Stimulated activated CD4-positive, alpha-beta T cell treated with anti-CD3 and anti-CD28 coated beads, Interleukin-1b, Interleukin-23, amount 100 ng/mL, for 1 hour (primary cell): ENCODE data around the gene ASPSCR1.

Source experiments
- DNase-seq, 2 donors: peaks; one replicate each; pipeline ENCODE4 v3.0.0-alpha.2; 2020; ENCODE audit warnings: low read depth in 2 of 2

Gene ASPSCR1, protein sequence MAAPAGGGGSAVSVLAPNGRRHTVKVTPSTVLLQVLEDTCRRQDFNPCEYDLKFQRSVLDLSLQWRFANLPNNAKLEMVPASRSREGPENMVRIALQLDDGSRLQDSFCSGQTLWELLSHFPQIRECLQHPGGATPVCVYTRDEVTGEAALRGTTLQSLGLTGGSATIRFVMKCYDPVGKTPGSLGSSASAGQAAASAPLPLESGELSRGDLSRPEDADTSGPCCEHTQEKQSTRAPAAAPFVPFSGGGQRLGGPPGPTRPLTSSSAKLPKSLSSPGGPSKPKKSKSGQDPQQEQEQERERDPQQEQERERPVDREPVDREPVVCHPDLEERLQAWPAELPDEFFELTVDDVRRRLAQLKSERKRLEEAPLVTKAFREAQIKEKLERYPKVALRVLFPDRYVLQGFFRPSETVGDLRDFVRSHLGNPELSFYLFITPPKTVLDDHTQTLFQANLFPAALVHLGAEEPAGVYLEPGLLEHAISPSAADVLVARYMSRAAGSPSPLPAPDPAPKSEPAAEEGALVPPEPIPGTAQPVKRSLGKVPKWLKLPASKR

GRCh38 chr17:81977211-81977808 lies at the start of gene ASPSCR1:
TSS of gene ASPSCR1 (plus strand) at chr17:81977629. CDS start at chr17:81977647, 18 bp downstream.
- peak; percentile 81 to 90 for DNase-seq

GRCh38 chr17:81927653-81928543 lies 49.5 kb upstream of the ASPSCR1 start, which contains the start of gene MAFG:
TSS of gene MAFG (minus strand) at chr17:81927735. CDS start at chr17:81923185, 4,550 bp downstream.
- peak; percentile 75 for DNase-seq

DNA sequence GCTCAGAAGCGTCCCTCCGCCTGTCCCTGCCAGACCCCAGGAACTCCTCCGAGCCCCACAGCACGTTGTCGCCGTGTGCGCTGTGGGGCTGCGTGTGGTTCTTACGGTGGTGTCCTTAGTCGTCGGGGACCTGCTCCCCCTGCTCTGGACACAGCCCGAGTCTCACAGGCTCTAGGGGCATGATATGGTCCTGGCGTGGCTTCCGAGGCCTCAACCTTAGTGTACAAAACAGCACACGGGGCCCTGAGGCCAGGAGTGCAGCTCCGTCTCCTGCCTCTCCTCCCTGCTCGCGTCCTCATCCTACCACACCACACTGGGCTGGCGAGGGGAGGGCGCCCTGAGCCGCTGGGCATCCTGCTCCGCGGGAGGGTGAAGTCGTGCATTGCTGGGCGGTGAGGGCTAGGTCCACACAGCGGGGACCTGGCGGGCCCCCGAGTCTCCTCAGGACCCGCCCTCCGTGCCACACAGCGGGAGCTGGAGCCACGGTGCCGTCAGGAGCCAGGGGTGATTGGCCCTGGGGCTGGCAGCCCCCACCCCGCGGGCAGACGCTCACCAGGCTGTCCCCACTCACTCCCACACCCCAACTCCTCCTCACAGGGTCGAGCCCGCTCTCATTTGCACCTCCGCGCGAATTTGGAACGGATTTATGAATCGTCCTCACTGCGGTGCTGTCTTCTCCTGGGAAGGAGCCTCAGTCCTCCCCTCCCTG lies 48.7 kb upstream of the ASPSCR1 start:
- DNase-seq, result no peak

DNA sequence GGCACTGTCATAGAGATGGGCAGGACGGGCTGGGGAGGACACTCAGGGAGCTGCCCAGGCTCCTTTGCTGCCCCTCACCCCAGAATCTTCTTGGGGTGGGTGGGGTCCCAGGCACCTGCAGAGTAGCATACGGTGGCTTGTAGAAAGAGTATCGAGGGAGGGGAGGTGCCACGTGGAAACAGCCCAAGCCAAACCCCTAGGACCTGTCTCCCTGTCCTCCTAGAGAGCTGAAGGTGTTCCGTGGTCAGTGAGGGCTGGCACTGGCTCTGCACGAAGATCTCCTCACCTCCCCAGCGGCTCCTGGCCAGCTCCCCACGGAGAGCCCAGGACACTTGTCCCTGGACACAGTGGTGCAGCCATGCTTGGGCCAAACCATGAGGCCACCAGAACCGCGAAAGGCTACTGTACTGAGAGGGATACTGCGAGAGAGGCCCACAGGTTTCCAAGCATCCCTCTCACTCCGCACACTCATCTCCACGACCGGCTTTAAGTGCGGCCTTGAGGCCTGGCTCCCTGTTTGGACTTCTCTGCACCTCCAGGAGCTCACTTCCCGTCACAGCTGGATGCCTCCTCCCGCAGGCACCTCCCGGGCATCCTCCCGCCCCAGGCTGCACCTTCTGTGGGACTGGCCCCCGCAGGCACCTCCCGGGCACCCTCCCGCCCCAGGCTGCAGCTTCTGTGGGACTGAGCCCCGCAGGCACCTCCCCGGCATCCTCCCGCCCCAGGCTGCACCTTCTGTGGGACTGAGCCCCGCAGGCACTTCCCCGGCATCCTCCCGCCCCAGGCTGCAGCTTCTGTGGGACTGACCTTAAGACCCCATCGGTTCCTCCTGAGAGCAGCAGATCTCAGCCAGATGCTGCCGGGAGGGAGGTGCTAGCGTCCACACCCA lies 47.9 kb upstream of the ASPSCR1 start:
- DNase-seq, result no peak

GRCh38 chr17:81930142-81931125 lies 47.0 kb upstream of the ASPSCR1 start:
- DNase-seq, result no peak

GRCh38 chr17:81931189-81931556 lies 46.3 kb upstream of the ASPSCR1 start:
- no peak for DNase-seq

DNA sequence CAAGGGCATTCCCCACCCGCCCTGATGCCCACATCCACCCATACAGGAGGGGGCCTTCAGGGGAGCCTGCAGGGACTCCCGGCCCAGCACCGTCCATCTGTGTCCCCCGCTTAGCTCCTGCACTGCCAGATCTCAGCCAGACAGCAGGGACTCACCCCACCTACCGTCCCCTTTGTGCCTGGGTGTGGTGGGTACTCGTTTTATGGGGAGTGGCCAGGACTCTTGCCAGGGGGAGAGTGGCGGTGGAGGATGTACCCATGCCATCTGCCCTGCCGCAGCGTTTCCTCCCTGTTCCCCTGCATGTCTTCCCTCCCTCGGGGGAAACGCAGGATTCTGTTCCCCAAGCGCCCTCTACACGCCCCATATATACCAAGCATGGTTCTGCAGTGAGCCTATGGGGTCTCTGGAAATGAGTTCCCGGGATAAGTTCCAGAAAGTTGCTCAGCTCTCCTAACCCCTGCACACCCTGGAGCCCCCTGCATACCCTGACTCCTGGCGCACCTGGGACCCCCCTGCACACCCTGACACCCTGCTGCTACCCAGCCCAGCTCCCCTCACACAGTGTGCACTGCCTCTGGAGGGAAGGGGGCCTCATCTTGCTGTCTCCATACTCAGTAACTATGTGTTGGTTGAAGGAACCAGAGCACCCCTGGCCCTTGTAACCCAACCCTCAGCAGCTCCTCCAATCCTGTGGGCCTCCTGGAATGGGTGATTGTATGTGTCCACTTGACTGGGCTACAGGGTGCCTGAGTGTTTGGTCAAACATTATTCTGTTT lies 45.7 kb upstream of the ASPSCR1 start:
- DNase-seq, result no peak

GRCh38 chr17:81932333-81932983 lies 45.0 kb upstream of the ASPSCR1 start:
- DNase-seq, result no peak

DNA sequence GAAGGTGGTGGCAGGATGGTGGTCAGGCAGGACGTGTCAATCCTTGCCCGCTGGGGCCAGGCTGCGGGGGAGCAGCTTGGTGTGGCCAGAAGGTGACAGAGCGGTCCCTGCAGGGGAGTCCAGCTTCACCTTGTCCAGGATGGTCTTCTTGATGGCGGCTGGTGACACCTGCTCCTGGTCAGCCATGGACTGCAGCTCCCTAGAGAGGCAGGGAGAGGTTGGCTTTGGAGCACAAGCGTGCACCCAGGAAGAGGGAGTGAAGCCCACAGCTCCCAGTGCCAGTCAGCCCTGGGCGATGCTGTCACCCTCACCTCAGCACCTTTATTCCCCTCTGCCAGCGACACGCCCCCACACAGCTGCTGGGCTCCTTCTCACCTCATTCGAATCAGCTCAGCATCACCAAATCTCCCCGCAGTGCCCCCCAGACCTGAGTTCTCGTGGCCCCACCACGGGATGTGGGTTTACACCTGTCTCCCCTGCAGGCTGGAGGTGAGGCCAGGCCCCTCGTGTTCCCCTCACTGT lies 44.2 kb upstream of the ASPSCR1 start:
- DNase-seq, result no peak

DNA sequence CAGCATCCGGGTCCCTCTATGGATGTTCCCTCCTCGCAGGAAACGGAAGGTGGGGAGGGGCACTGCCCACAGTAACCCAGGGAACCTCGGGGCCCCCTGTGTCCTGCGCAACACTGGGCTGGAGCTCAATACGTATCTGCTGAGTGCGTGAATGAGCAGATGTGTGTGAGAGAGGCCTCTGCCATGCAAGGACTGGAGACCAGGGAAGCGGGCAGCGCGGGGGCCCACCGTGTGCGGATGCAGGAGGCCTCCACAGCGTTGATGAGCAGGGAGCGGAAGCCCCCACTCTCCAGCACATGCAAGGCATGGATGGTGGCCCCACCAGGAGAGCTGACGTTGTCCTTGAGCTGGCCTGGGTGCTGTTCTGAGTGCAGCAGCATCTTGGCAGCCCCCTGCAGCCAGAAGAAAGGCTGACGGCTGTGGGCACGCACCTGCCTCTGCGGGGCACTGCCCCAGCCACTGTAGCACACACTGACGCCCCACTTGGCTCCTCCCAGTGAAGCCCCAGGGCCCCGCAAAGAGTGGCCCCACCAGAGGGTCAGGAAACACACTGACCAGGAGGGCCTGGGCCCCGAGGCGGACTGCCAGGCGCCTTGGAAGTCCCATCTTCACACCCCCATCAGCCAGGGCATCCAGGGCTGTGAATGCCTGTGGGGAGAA lies 43.2 kb upstream of the ASPSCR1 start:
- no peak for DNase-seq

- no peak for DNase-seq
Observed at GRCh38 chr17:81934850-81935708, 42.4 kb upstream of the ASPSCR1 start.

- no peak for DNase-seq
Observed at GRCh38 chr17:81935709-81936084, 41.7 kb upstream of the ASPSCR1 start.

DNA sequence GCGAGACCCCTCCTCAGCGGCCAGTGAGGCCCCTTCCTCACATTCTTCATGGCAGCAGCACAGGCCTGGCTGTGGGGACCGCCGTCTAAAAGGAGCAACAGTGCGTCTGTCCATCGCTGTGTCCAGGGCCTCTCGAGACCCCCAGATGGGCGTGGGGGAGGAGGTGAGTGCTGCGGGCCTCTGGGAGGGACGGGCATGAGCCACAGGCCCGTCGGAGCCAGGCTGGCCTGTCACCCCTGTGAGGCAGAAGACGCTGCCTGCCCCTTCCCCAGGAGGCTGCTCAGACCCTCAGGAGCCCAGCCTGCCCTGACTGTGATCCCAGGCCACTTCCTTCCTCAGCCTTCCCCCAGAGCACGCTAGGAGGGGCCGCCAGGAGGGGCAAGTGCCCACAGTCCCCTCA lies 38.2 kb upstream of the ASPSCR1 start:
- no peak for DNase-seq

GRCh38 chr17:81939881-81940385 lies 37.5 kb upstream of the ASPSCR1 start:
- no peak for DNase-seq

- DNase-seq, result no peak
Observed at GRCh38 chr17:81940538-81941483, 36.6 kb upstream of the ASPSCR1 start.
